Fibroblast of mammary gland (primary cell): ENCODE measurements around the gene DNAH8.

Source experiments
- DNase-seq: peaks from one replicate; pipeline ENCODE4 v3.0.0-alpha.2; 2010; ENCODE audit warnings: low read depth
- H3K4me3 ChIP-seq: 2 replicates; pipeline ENCODE4 v1.5.1; 2011; ENCODE audit warnings: low read depth, mild to moderate bottlenecking, low read length, moderate library complexity; ENCODE audit not compliant: control insufficient read depth
- TF ChIP-seq, protein P1 (sequence below): conservative IDR thresholded peaks from 2 replicates; pipeline ENCODE4 v1.5.1; 2011; ENCODE audit warnings: low read depth, low read length, inconsistent platforms; ENCODE audit not compliant: control insufficient read depth, insufficient read depth

The DNAH8 gene

DNA sequence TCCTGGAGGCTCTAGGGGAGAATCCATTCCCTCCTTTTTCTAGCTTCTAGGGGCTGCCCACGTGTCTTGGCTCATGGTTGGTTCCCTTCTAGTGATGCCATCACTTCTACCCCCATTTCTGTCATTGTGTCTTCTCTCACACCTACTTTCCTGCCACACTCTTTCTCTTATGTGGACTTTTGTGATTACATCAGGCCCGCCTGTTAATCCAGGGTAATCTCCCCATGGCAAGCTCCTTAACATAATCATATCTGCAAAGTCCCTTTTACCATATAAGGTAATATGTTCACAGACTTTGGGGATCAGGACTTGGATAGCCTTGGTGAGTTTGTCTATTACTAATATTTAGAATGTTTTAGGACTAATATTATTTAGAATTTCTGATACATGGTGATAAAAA lies 111.9 kb downstream of the DNAH8 start:
- no peak overlapping the region for H3K4me3 ChIP-seq
- no peak for DNase-seq
- TF ChIP-seq, protein P1, sequence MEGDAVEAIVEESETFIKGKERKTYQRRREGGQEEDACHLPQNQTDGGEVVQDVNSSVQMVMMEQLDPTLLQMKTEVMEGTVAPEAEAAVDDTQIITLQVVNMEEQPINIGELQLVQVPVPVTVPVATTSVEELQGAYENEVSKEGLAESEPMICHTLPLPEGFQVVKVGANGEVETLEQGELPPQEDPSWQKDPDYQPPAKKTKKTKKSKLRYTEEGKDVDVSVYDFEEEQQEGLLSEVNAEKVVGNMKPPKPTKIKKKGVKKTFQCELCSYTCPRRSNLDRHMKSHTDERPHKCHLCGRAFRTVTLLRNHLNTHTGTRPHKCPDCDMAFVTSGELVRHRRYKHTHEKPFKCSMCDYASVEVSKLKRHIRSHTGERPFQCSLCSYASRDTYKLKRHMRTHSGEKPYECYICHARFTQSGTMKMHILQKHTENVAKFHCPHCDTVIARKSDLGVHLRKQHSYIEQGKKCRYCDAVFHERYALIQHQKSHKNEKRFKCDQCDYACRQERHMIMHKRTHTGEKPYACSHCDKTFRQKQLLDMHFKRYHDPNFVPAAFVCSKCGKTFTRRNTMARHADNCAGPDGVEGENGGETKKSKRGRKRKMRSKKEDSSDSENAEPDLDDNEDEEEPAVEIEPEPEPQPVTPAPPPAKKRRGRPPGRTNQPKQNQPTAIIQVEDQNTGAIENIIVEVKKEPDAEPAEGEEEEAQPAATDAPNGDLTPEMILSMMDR, result no peak

DNA sequence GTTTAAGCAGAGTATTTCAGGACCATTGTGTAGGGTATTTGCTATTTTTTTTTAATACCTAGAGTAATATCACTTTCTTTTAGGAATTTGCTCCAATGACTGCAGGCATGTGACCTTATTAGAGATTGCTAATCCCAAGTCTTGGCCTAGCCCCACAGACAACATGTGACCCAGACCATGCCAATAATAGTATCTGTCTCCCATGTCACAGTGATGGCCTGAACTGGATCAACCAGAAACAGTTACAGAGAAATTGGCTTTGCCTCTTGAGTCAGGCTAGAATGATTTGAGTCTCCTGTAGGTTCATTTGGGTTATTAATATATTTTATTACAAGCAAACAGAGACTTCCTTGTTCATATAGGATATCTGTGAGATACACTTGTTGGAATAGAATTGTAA lies 116.8 kb downstream of the DNAH8 start:
- H3K4me3 ChIP-seq, result no peak overlapping the region
- DNase-seq, result no peak
- TF ChIP-seq, protein P1, result no peak

DNA sequence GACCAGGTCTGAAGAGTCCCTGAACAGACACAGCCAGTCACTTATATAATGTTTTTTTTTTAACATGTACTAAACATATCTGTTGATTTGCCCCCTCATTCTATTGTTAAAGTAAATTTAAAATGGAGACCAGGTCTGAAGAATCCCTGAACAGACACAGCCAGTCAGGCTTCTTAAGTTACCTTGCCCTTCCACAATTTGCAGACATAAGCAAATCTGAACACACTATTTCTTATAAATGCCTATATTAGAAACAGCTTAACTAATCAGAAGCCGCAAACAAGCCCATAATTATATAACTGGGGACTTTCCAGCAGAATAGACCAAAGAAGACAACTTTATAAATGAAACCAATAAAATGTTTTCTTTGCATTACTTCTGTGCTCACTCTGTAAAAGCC lies 118.2 kb downstream of the DNAH8 start:
- no peak overlapping the region for H3K4me3 ChIP-seq
- DNase-seq, result no peak
- TF ChIP-seq, protein P1, result no peak

DNA sequence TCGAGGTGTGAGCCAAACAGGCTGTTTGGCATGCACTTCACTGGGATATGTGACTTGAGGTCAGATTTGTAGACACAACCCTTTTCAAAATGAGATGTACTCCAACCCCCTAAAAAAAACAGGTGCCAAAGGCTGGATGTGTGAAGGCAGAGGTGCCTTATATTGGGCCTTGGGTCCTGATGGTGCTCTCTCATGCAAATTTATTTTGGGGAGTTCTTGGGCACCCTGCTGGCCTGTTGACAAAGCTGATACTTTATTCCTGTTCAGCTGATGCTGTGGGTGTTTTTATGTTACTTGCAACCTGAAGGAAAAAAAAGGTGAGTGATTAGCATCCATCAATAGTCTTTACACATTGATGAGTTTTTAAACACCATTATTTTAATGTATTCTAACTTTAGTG lies 121.5 kb downstream of the DNAH8 start:
- no peak for DNase-seq
- H3K4me3 ChIP-seq, result no peak overlapping the region
- TF ChIP-seq, protein P1, result no peak

DNA sequence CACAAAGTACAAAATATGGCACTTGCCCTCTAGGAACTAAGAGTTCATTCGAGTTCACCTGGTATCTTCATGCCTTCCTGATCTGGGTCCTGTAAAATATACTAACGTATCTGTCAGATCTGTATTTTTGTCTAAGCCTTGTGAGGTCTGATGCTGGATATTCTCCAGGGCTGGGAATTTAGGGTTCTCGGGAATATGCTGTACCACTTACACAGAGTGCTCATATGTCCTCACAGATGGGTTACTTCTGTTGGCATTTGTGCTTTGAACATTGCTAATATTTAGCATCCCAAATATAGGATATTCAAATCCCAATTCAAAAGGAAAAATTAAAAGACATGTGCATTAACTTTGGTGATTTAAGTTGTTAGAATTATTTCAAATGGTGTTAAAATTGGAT lies 122.0 kb downstream of the DNAH8 start:
- TF ChIP-seq, protein P1, result no peak
- H3K4me3 ChIP-seq, result no peak overlapping the region
- DNase-seq, result no peak

DNA sequence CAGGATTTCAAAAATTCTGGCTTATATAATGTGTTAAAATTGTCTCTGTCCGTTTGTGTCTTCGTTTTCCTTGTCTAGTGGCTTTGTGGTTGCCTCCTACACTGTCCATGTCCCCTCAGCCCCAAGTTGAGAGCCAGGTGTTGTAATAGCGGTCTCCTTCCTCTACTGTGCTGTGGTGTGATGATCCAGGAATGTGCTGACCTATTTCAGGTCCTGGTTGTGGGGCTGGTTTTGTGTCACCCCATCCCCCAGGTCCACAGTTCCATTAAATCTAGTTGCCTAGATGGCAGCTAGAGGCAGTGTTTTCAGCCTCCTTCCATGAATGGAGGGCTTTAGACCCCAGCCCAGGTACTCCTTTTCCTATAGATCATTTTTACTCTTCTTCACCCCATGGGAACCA lies 128.7 kb downstream of the DNAH8 start:
- no peak for DNase-seq
- TF ChIP-seq, protein P1, result no peak
- no peak overlapping the region for H3K4me3 ChIP-seq

DNA sequence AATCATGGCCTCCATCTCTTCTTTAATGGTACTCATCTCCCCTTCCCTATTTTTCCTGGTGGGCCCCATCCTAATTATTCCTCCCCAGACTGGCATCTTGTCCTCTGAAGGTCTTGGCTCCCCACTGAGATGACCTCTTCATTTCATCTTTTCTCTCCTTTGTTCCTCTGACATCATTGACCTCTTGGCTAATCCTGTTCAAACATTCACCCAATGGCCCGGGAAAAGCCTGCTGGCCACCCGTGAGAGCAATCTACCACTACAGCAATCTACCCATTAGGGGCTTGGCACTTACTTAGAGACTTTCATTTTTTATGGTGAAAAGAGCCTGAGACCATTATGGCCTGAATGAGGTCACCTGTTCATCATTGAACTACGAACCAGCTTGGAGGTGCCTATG lies 130.8 kb downstream of the DNAH8 start:
- DNase-seq, result no peak
- H3K4me3 ChIP-seq, result no peak overlapping the region
- TF ChIP-seq, protein P1, result no peak
